Colonic mucosa (tissue), 4 donors: ENCODE results near the gene ACOT7. TPM values are rescaled to one million over a fixed set of nuclear protein-coding genes. Genes with fewer than 3 reads are reported as not detected.
A peak's percentile ranks its signal among the peaks of the same experiment; 100 is the strongest.
"Not testable (repeated sequence)": the region's sequence is repeated elsewhere in the genome, so short reads cannot be mapped to it uniquely, and the experiment has no call there.

ENCODE experiments used
- DNase-seq: peaks from one replicate; pipeline ENCODE4 v3.0.0-alpha.2; 2020
- H3K27ac ChIP-seq: fragments of 200-600 bp; one replicate; pipeline ENCODE4 v1.8.0; 2021
- H3K27me3 ChIP-seq: fragments of 200-600 bp; one replicate; pipeline ENCODE4 v1.8.0; 2021
- H3K36me3 ChIP-seq: fragments of 200-600 bp; one replicate; pipeline ENCODE4 v1.8.0; 2021
- H3K4me1 ChIP-seq: fragments of 200-600 bp; one replicate; pipeline ENCODE4 v1.8.0; 2021; ENCODE audit warnings: mild to moderate bottlenecking
- H3K4me3 ChIP-seq: fragments of 200-600 bp; one replicate; pipeline ENCODE4 v1.8.0; 2021
- H3K9ac ChIP-seq, 2 donors: one replicate each; pipeline ENCODE4 v1.7.0; 2013; ENCODE audit warnings: control low read depth in 2 of 2, low read depth in 2 of 2, low read length in 2 of 2
- H3K9me3 ChIP-seq: fragments of 200-600 bp; one replicate; pipeline ENCODE4 v1.8.0; 2021
- CTCF ChIP-seq: fragments of 200-600 bp; IDR thresholded peaks from one replicate; pipeline ENCODE4 v1.8.0; 2022; ENCODE audit warnings: antibody characterized with exemption, mild to moderate bottlenecking
- intact Hi-C: fragments of 100-400 bp; cut with DNase I; formaldehyde crosslinking; loops from one replicate; pipeline ENCODE4 v1.14.1; 2022
- total RNA-seq, 2 donors: library from RNA; stranded (reverse); fragmentation: NEBNext Ultra II Directional in 1 of 2; extraction: Animal tissue kit (Norgen Biotek cat#: 25700) in 1 of 2; gene quantifications; one replicate each; pipeline ENCODE4 v1.2.1, GENCODE V29; 2021
- donor health status: healthy.
- donor health status: DM: no; HTN: no; CAD: no.
- donor health status: DM: no; HTN: no; CAD: no.

The ACOT7 gene
- total RNA-seq, 2 donors from 2014 or later, result 48.7 to 125 TPM

GRCh38 chr1:6378096-6378746, 15.3 kb downstream of the ACOT7 start:
- Histone ChIP-seq H3K27ac (no peak overlapping the region), H3K9ac (no peak overlapping the region), H3K4me3 (no peak overlapping the region), H3K36me3 (no peaks in the 10 kb centered on the region), H3K9me3 (no peaks in the 10 kb centered on the region), H3K4me1 (no peaks in the 10 kb centered on the region), H3K27me3 (no peaks in the 10 kb centered on the region)
- intact Hi-C loops, result no loop called here
- TF ChIP-seq CTCF, result no peak
- DNase-seq, result no peak

GRCh38 chr1:6373961-6374720, 19.4 kb downstream of the ACOT7 start:
- H3K9me3 ChIP-seq, result no peaks in the 10 kb centered on the region
- H3K4me1 ChIP-seq, result no peaks in the 10 kb centered on the region
- H3K36me3 ChIP-seq, result no peaks in the 10 kb centered on the region
- intact Hi-C loops, result no loop called here
- TF ChIP-seq CTCF, result no peak
- H3K27me3 ChIP-seq, result no peaks in the 10 kb centered on the region
- H3K27ac ChIP-seq, result no peak overlapping the region
- no peak overlapping the region for H3K4me3 ChIP-seq
- DNase-seq, result peak; percentile 53
- H3K9ac ChIP-seq, result no peak overlapping the region

- H3K9ac ChIP-seq, H3K27me3 ChIP-seq, H3K4me1 ChIP-seq, intact Hi-C loops, H3K9me3 ChIP-seq, H3K27ac ChIP-seq, DNase-seq, H3K4me3 ChIP-seq, H3K36me3 ChIP-seq: not testable (repeated sequence)
These were observed 21.3 kb downstream of the ACOT7 start for GRCh38 chr1:6372236-6372635.

- Histone ChIP-seq H3K4me1 (no peaks in the 10 kb centered on the region), H3K27me3 (no peaks in the 10 kb centered on the region), H3K36me3 (no peaks in the 10 kb centered on the region), H3K9me3 (no peaks in the 10 kb centered on the region), H3K27ac (no peak overlapping the region), H3K4me3 (no peak overlapping the region), H3K9ac (no peak overlapping the region)
- TF ChIP-seq CTCF, result no peak
- intact Hi-C loops, result no loop called here
- DNase-seq, result no peak
These were observed 23.6 kb downstream of the ACOT7 start for GRCh38 chr1:6370006-6370405.

GRCh38 chr1:6367381-6368012, 26.1 kb downstream of the ACOT7 start:
- H3K27me3 ChIP-seq, result no peaks in the 10 kb centered on the region
- no peaks in the 10 kb centered on the region for H3K36me3 ChIP-seq
- H3K4me1 ChIP-seq, result peaks cover 4% of the 10 kb centered on the region
- H3K4me3 ChIP-seq, result no peak overlapping the region
- H3K27ac ChIP-seq, result no peak overlapping the region
- TF ChIP-seq CTCF, result no peak
- DNase-seq, result no peak
- intact Hi-C loops, result no loop called here
- H3K9ac ChIP-seq, result no peak overlapping the region
- H3K9me3 ChIP-seq, result no peaks in the 10 kb centered on the region

- no peak overlapping the region for H3K4me3 ChIP-seq
- no peak overlapping the region for H3K9ac ChIP-seq
- no peak for TF ChIP-seq CTCF
- intact Hi-C loops, result no loop called here
- H3K36me3 ChIP-seq, result no peaks in the 10 kb centered on the region
- no peaks in the 10 kb centered on the region for H3K27me3 ChIP-seq
- peaks cover 14% of the 10 kb centered on the region for H3K4me1 ChIP-seq
- H3K9me3 ChIP-seq, result no peaks in the 10 kb centered on the region
- H3K27ac ChIP-seq, result no peak overlapping the region
- DNase-seq, result no peak
These were observed 28.5 kb downstream of the ACOT7 start for GRCh38 chr1:6365047-6365446.
